Measurements from ENCODE around the gene GVQW3. TPM values are rescaled to one million over a fixed set of nuclear protein-coding genes. Genes with fewer than 3 reads are reported as not detected.

Gene GVQW3
- total and polyA plus RNA-seq, 2 of the 8 experiments (the other 6 are each of a cell fraction or from before 2014, with no cell fraction given) = 5.5 to 8.1 TPM

GRCh38 chr11:76445121-76446084 is 64.3 kb downstream of the GVQW3 start (continued):
- TF ChIP-seq ATF2 (IDR thresholded peaks at IDR 0.05; ENCODE audit: low read length) (no peak), KDM5A (IDR thresholded peaks at IDR 0.05; ENCODE audit: low read length) (no peak), CHD1 (IDR thresholded peaks at IDR 0.05; ENCODE audit: low read depth, low read length) (no peak), SUZ12 (IDR thresholded peaks at IDR 0.05; ENCODE audit: low read length) (no peak), MAX (IDR thresholded peaks at IDR 0.05) (peak; percentile 16; the same call in 1 of the 2 replicates), EP300 (IDR thresholded peaks at IDR 0.05; ENCODE audit: borderline replicate concordance in 1 of 2, low read depth in 2 of 2, low read length in 2 of 2) (no peak), HDAC6 (IDR thresholded peaks at IDR 0.05; ENCODE audit: low read depth, low read length) (no peak), CEBPB (IDR thresholded peaks at IDR 0.05; ENCODE audit: low read depth, low read length) (no peak), JUND (IDR thresholded peaks at IDR 0.05; ENCODE audit: low read length) (no peak), POLR2A (IDR thresholded peaks at IDR 0.05; ENCODE audit: control extremely low read depth in 1 of 2, low read depth in 2 of 2, low read length in 2 of 2) (peak in 1 of 2 experiments; percentile 79; a peak in 2 of 3 replicates), GABPA (IDR thresholded peaks at IDR 0.05; ENCODE audit: borderline replicate concordance, insufficient read depth, low read length) (no peak)

Data from H1 (cell line).